HFFc6 (cell line): ENCODE data around the gene PRMT1. TPM values are rescaled to one million over a fixed set of nuclear protein-coding genes. Genes with fewer than 3 reads are reported as not detected.

Experiments
- DNase-seq: peaks from one replicate; pipeline ENCODE4 v3.0.0-alpha.2; 2018
- H3K27ac Mint-ChIP-seq: 2 replicates; pipeline ENCODE4 v1.8.0; 2020; ENCODE audit warnings: mild to moderate bottlenecking, mixed read lengths
- H3K27me3 Mint-ChIP-seq: 2 replicates; pipeline ENCODE4 v1.8.0; 2021; ENCODE audit warnings: mild to moderate bottlenecking, moderate library complexity, mixed read lengths; ENCODE audit not compliant: insufficient read depth
- H3K36me3 Mint-ChIP-seq: 2 replicates; pipeline ENCODE4 v1.8.0; 2021; ENCODE audit warnings: low read depth, mixed read lengths
- H3K4me1 Mint-ChIP-seq: 2 replicates; pipeline ENCODE4 v1.8.0; 2020; ENCODE audit warnings: low read depth, mixed read lengths
- H3K4me3 Mint-ChIP-seq: 2 replicates; pipeline ENCODE4 v1.8.0; 2020; ENCODE audit warnings: mild to moderate bottlenecking, moderate library complexity, mixed read lengths
- H3K9me3 Mint-ChIP-seq: 2 replicates; pipeline ENCODE4 v1.8.0; 2020; ENCODE audit warnings: mild to moderate bottlenecking, mixed read lengths
- CTCF ChIP-seq: fragments of 200-600 bp; sonication (generic); IDR thresholded peaks from 2 replicates; pipeline ENCODE4 v1.5.0; 2021; ENCODE audit warnings: antibody characterized with exemption, mild to moderate bottlenecking
- total RNA-seq, 6 experiments: library from RNA; stranded (reverse); fragmentation: NEBNext Ultra II Directional; extraction: Animal tissue kit (Norgen Biotek cat#: 25700); gene quantifications; 2 replicates in 1 of 6; 3 replicates in 5 of 6; pipeline ENCODE4 v1.2.3, GENCODE V29; 2021

Gene PRMT1
- total RNA-seq, 6 experiments from 2014 or later, result 209 to 226 (median 217) TPM

- Mint-ChIP-seq H3K4me3 (peak within 1 kb of the TSS; percentile 99), H3K36me3 (peaks cover 21% of the 10 kb centered on the region), H3K27ac (peak within 1 kb of the TSS; percentile 100), H3K4me1 (peaks cover 68% of the 10 kb centered on the region), H3K9me3 (no peaks in the 10 kb centered on the region), H3K27me3 (peaks cover 18% of the 10 kb centered on the region)
- no peak for TF ChIP-seq CTCF
- DNase-seq, result peak; percentile 100
Measured at GRCh38 chr19:49640113-49640898, 36.8 kb upstream of the PRMT1 start, which contains the start of gene RRAS. TSS of gene RRAS (minus strand) at chr19:49640143. CDS start at chr19:49640098, 45 bp downstream.

GRCh38 chr19:49641688-49642491 lies 35.2 kb upstream of the PRMT1 start, which contains the start of gene SCAF1:
TSS of gene SCAF1 (plus strand) at chr19:49642209. CDS start at chr19:49645027, 2,818 bp downstream.
- H3K27me3 Mint-ChIP-seq, result peaks cover 18% of the 10 kb centered on the region
- H3K36me3 Mint-ChIP-seq, result peaks cover 24% of the 10 kb centered on the region
- no peaks in the 10 kb centered on the region for H3K9me3 Mint-ChIP-seq
- H3K27ac Mint-ChIP-seq, result peak within 1 kb of the TSS; percentile 100
- TF ChIP-seq CTCF, result no peak
- peak; percentile 99 for DNase-seq
- H3K4me3 Mint-ChIP-seq, result peak within 1 kb of the TSS; percentile 99
- H3K4me1 Mint-ChIP-seq, result peaks cover 61% of the 10 kb centered on the region

- H3K27me3 Mint-ChIP-seq, result peaks cover 18% of the 10 kb centered on the region
- H3K9me3 Mint-ChIP-seq, result no peaks in the 10 kb centered on the region
- H3K36me3 Mint-ChIP-seq, result peaks cover 26% of the 10 kb centered on the region
- peaks cover 57% of the 10 kb centered on the region for H3K4me1 Mint-ChIP-seq
- no peak for DNase-seq
- TF ChIP-seq CTCF, result no peak
- peak overlapping the region; percentile 100 for H3K27ac Mint-ChIP-seq
- peak overlapping the region; percentile 99 for H3K4me3 Mint-ChIP-seq
Measured at GRCh38 chr19:49642492-49643035, 34.5 kb upstream of the PRMT1 start.

- Mint-ChIP-seq H3K4me1 (peaks cover 48% of the 10 kb centered on the region), H3K27ac (peak overlapping the region; percentile 100), H3K36me3 (peaks cover 26% of the 10 kb centered on the region), H3K9me3 (no peaks in the 10 kb centered on the region), H3K27me3 (peaks cover 18% of the 10 kb centered on the region), H3K4me3 (peak overlapping the region; percentile 99)
- DNase-seq, result no peak
- TF ChIP-seq CTCF, result no peak
Measured at GRCh38 chr19:49643466-49643865, 33.6 kb upstream of the PRMT1 start.

GRCh38 chr19:49645592-49645991 lies 31.5 kb upstream of the PRMT1 start:
- Mint-ChIP-seq H3K27me3 (peaks cover 15% of the 10 kb centered on the region), H3K36me3 (peaks cover 31% of the 10 kb centered on the region), H3K4me1 (peaks cover 37% of the 10 kb centered on the region), H3K27ac (no peak overlapping the region), H3K4me3 (no peak overlapping the region), H3K9me3 (no peaks in the 10 kb centered on the region)
- no peak for DNase-seq
- TF ChIP-seq CTCF, result no peak
